C4-2B (cell line): ENCODE data around the gene TBL1XR1.

Experiments used
- ZFX ChIP-seq: fragments of 450-650 bp; IDR thresholded peaks from 2 replicates; pipeline ENCODE4 v1.6.1; 2017
- TF ChIP-seq, protein P1 (sequence below): fragments of 450-650 bp; conservative IDR thresholded peaks from 2 replicates; pipeline ENCODE4 v1.5.1; 2017; ENCODE audit warnings: mild to moderate bottlenecking

DNA sequence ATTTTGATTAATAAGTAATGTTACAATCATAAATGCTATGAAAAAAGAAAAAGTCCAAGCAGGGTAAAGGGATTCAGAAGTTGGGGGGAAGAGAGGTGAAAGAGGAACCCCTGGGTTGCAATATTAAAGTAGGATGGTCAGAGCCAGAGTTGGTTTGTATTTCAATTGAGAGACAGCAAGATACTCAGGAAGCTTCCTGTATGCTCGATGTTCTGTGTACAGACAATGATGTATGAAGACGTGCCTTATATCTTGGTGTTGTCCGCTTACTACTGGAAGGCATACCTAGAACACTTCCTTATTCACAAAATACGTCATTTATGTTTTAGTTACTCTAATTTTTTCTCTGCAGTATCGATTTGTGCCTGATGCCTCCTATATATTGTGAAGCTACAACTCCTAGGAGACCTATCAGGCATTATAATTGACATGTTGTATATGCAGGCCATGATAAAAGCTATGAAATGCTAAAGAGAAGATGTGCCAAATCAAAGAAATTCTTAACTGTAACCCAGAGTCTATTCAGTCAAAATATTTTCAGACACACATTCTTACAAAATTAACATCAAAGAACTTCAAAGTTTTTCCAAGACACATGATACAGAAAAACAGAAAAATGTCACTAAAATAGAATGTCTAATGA is 87.5 kb downstream of the TBL1XR1 start:
- TF ChIP-seq, protein P1, sequence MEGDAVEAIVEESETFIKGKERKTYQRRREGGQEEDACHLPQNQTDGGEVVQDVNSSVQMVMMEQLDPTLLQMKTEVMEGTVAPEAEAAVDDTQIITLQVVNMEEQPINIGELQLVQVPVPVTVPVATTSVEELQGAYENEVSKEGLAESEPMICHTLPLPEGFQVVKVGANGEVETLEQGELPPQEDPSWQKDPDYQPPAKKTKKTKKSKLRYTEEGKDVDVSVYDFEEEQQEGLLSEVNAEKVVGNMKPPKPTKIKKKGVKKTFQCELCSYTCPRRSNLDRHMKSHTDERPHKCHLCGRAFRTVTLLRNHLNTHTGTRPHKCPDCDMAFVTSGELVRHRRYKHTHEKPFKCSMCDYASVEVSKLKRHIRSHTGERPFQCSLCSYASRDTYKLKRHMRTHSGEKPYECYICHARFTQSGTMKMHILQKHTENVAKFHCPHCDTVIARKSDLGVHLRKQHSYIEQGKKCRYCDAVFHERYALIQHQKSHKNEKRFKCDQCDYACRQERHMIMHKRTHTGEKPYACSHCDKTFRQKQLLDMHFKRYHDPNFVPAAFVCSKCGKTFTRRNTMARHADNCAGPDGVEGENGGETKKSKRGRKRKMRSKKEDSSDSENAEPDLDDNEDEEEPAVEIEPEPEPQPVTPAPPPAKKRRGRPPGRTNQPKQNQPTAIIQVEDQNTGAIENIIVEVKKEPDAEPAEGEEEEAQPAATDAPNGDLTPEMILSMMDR: no peak
- TF ChIP-seq ZFX: no peak
